Thyroid gland (tissue), 4 donors: ENCODE results near the gene FRMD8. TPM values are rescaled to one million over a fixed set of nuclear protein-coding genes. Genes with fewer than 3 reads are reported as not detected.

Experiments
- DNase-seq, 2 donors: peaks; one replicate each; pipeline ENCODE4 v3.0.0-alpha.2; 2019
- H3K27ac ChIP-seq, 3 donors: fragments of 200-600 bp; sonication (generic); 1 replicate in 2 of 3; 2 replicates in 1 of 3; pipeline ENCODE4 v1.5.1; 2016 to 2019; ENCODE audit warnings: mild to moderate bottlenecking in 1 of 3, moderate library complexity in 1 of 3
- H3K27me3 ChIP-seq: fragments of 200-600 bp; sonication (generic); one replicate; pipeline ENCODE4 v1.5.1; 2019
- H3K36me3 ChIP-seq, 2 donors: fragments of 200-600 bp; sonication (generic); one replicate each; pipeline ENCODE4 v1.5.1; 2016 to 2019
- H3K4me1 ChIP-seq, 2 donors: fragments of 200-600 bp; sonication (generic); one replicate each; pipeline ENCODE4 v1.5.1; 2017 to 2019
- H3K4me3 ChIP-seq, 3 donors: fragments of 200-600 bp; sonication (generic); replicated peaks in 1 of 3; 1 replicate in 2 of 3; 2 replicates in 1 of 3; pipeline ENCODE4 v1.5.1; 2016; ENCODE audit warnings: mild to moderate bottlenecking in 1 of 3
- H3K9me3 ChIP-seq: fragments of 200-600 bp; sonication (generic); one replicate; pipeline ENCODE4 v1.5.1; 2017
- POLR2A ChIP-seq, 2 donors: fragments of 450-650 bp; IDR thresholded peaks; one replicate each; pipeline ENCODE4 v1.6.1; 2017; ENCODE audit warnings: antibody characterized with exemption in 2 of 2, mild to moderate bottlenecking in 2 of 2, moderate library complexity in 1 of 2
- whole genome bisulfite sequencing, 2 donors: methylation state at CpG; one replicate each; pipeline ENCODE4 v1.1.5; 2017; 5-methylcytosine and 5-hydroxymethylcytosine counted together
- intact Hi-C: fragments of 100-400 bp; cut with DNase I; formaldehyde crosslinking; loops from one replicate; pipeline ENCODE4 v1.15.1; 2023
- total RNA-seq, 4 donors: library from RNA; depleted of rRNA; stranded (reverse); fragments of >200 nt; gene quantifications; one replicate each; pipeline ENCODE4 v1.2.3, GENCODE V29; 2016
- TF ChIP-seq, protein P1 (sequence below), 6 experiments: fragments of 200-600 bp in 3 of 6; fragments of 450-650 bp in 3 of 6; sonication (generic) in 3 of 6; IDR thresholded peaks; one replicate each; pipeline ENCODE4 v1.5.1; 2016 to 2019; ENCODE audit warnings: antibody characterized with exemption in 6 of 6, mild to moderate bottlenecking in 2 of 6, inconsistent platforms in 1 of 6, moderate library complexity in 1 of 6

FRMD8 gene, protein sequence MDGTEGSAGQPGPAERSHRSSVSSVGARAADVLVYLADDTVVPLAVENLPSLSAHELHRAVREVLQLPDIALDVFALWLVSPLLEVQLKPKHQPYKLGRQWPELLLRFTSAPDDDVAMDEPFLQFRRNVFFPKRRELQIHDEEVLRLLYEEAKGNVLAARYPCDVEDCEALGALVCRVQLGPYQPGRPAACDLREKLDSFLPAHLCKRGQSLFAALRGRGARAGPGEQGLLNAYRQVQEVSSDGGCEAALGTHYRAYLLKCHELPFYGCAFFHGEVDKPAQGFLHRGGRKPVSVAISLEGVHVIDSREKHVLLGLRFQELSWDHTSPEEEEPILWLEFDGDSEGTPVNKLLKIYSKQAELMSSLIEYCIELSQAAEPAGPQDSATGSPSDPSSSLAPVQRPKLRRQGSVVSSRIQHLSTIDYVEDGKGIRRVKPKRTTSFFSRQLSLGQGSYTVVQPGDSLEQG
- 10 to 100 TPM; 22.5 to 44.9 (median 31.0) TPM for total RNA-seq

DNA sequence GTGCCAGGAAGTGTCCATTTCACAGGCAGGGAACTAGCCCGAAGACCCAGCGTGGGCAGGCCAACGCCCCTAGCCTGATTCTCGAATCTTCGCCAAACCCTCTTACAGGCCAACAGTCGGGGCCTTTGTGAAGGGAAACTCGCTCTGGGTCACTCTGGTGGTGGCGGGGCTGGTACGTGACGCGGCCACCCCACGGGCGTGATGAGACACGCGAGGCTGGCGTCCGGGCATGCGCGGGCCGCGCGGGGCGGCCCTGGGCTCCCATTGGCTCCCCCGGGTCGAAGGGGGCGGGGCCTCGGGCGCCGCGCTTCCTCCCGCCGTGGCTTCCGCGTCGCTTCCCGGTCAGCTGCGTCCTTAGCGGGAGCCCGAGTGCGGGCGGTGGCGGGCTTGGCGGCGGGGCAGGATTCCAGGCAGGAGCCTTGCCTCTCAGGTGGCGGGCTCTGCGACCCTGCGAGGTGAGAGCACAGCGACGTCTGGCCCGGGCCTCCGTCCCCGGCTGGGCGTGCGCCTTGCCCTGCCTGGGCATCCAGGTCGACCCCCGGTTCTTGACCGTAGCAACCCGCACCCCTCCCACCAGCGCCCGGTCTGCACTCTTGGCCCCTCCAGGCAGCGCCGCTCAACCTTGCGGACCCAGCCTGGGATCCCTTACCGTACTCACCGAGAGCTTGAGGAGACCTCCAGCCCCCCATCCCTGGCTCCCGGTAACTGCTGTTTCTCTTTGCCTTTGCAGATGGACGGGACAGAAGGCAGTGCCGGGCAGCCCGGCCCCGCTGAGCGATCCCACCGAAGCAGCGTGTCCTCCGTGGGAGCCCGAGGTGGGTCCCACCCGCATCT, at the start of gene FRMD8:
TSS of gene FRMD8 (plus strand) at position 331 of the 834 bp plus-strand sequence. CDS start at position 731, 400 bp downstream.
- Histone ChIP-seq H3K27ac (peak within 1 kb of the TSS; percentile 91 to 94 (median 93)), H3K4me3 (peak within 1 kb of the TSS; percentile 38 to 91 (median 77)), H3K27me3 (no peaks in the 10 kb centered on the region), H3K36me3 (no peaks in the 10 kb centered on the region), H3K4me1 (peaks cover 19 to 80% of the 10 kb centered on the region in 2 donors), H3K9me3 (no peaks in the 10 kb centered on the region)
- 1 to 7% methylated on average over 21 of the region's 76 CpGs for WGBS, 2 donors
- intact Hi-C loops, result no loop called here
- peak in 1 of 2 donors; percentile 90 for TF ChIP-seq POLR2A (IDR thresholded peaks at IDR 0.05)
- TF ChIP-seq, protein P1, sequence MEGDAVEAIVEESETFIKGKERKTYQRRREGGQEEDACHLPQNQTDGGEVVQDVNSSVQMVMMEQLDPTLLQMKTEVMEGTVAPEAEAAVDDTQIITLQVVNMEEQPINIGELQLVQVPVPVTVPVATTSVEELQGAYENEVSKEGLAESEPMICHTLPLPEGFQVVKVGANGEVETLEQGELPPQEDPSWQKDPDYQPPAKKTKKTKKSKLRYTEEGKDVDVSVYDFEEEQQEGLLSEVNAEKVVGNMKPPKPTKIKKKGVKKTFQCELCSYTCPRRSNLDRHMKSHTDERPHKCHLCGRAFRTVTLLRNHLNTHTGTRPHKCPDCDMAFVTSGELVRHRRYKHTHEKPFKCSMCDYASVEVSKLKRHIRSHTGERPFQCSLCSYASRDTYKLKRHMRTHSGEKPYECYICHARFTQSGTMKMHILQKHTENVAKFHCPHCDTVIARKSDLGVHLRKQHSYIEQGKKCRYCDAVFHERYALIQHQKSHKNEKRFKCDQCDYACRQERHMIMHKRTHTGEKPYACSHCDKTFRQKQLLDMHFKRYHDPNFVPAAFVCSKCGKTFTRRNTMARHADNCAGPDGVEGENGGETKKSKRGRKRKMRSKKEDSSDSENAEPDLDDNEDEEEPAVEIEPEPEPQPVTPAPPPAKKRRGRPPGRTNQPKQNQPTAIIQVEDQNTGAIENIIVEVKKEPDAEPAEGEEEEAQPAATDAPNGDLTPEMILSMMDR (IDR thresholded peaks at IDR 0.05), result no peak
- DNase-seq, result peak; percentile 91 to 95

DNA sequence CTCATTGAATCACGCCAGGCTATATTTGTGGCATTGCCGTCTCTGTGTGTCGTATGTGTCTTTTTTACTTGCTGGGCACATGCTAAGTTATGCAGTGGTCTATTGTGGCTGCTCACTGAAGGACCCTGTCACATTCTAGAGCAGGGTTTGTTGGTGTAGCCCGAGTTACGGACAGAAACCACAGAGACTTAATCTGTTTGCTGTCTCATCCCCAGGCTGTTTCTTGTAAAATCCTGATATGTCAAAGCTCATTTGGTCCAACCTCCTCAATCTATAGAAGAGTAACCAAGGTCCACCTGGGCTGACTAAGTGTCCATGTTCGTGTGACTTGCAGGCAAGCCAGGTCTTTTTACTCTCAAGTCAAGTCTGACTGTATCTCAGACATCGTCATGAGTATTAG, 47.8 kb upstream of the FRMD8 start:
- 85 to 87% methylated on average over 7 of the region's 7 CpGs for WGBS, 2 donors
- DNase-seq, result no peak
- Histone ChIP-seq H3K27me3 (no peaks in the 10 kb centered on the region), H3K36me3 (peaks cover 32 to 35% of the 10 kb centered on the region in 2 donors), H3K4me1 (peaks cover 11 to 14% of the 10 kb centered on the region in 2 donors), H3K27ac (no peak overlapping the region), H3K4me3 (no peak overlapping the region), H3K9me3 (no peaks in the 10 kb centered on the region)
- TF ChIP-seq, protein P1 (IDR thresholded peaks at IDR 0.05), result no peak
- TF ChIP-seq POLR2A (IDR thresholded peaks at IDR 0.05), result no peak
- intact Hi-C loops, result no loop called here

DNA sequence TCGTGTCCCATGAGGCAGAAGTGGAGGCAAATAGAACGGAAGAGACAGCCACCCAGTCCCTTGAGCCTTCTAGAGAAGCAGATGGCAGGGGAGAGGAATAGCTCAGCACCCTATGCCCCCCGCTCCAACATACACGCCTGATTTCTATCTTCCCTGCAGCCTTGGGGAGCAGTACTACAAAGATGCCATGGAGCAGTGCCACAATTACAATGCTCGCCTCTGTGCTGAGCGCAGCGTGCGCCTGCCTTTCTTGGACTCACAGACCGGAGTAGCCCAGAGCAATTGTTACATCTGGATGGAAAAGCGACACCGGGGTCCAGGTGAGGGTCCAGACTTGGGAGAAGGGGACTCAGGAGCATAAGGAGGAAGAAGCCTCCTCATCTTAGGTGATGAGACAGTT, 46.2 kb upstream of the FRMD8 start:
- peaks cover 3 to 7% of the 10 kb centered on the region in 2 donors for H3K4me1 ChIP-seq
- no peak for TF ChIP-seq POLR2A (IDR thresholded peaks at IDR 0.05)
- TF ChIP-seq, protein P1 (IDR thresholded peaks at IDR 0.05), result no peak
- WGBS, 2 donors, result 95 to 96% methylated on average over 11 of the region's 11 CpGs
- no peak for DNase-seq
- no peaks in the 10 kb centered on the region for H3K27me3 ChIP-seq
- H3K27ac ChIP-seq, result no peak overlapping the region
- peaks cover 47 to 51% of the 10 kb centered on the region in 2 donors for H3K36me3 ChIP-seq
- intact Hi-C loops, result no loop called here
- no peaks in the 10 kb centered on the region for H3K9me3 ChIP-seq
- no peak overlapping the region for H3K4me3 ChIP-seq

DNA sequence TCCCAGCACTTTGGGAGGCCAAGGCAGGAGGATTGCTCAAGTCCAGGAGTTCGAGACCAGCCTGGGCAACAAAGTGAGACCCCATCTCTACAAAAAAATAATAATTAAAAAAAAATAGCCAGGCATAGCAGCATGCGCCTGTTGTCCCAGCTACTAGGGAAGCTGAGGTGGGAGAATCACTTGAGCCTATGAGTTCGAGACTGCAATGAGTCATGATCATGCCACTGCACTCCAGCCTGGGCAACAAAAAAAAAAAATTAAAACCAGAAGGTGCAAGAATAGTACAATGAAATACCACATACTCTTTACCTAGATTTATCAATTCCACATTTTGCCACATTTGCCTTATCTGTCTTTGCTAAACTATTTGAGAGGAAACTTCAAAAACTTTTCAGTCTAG, 44.6 kb upstream of the FRMD8 start:
- TF ChIP-seq, protein P1 (IDR thresholded peaks at IDR 0.05), result no peak
- no peak for TF ChIP-seq POLR2A (IDR thresholded peaks at IDR 0.05)
- no peak for DNase-seq
- WGBS, 2 donors, result 95 to 99% methylated on average over 3 of the region's 3 CpGs

More for the DNA sequence above, 44.6 kb upstream of the FRMD8 start:
- Histone ChIP-seq H3K4me3 (no peak overlapping the region), H3K27ac (no peak overlapping the region), H3K9me3 (no peaks in the 10 kb centered on the region), H3K36me3 (peaks cover 62 to 67% of the 10 kb centered on the region in 2 donors), H3K4me1 (no peaks in the 10 kb centered on the region), H3K27me3 (no peaks in the 10 kb centered on the region)
- intact Hi-C loops, result no loop called here
